HG02571 (cell line): ENCODE data around the gene ELMO1.

Experiments
- ATAC-seq: cut with Tn5 transposase; IDR thresholded peaks from one replicate; pipeline ENCODE4 v1.9.1; 2021; ENCODE audit warnings: mild to moderate bottlenecking, moderate library complexity; ENCODE audit not compliant: unreplicated experiment

Gene ELMO1

GRCh38 chr7:37282093-37282444, 166.6 kb downstream of the ELMO1 start:
- no peak for ATAC-seq

GRCh38 chr7:37281368-37282092, 167.1 kb downstream of the ELMO1 start:
- no peak for ATAC-seq

- no peak for ATAC-seq
Measured at GRCh38 chr7:37277513-37277912, 171.2 kb downstream of the ELMO1 start.

- ATAC-seq, result no peak
Measured at GRCh38 chr7:37275078-37275710, 173.5 kb downstream of the ELMO1 start.

- no peak for ATAC-seq
Measured at GRCh38 chr7:37273891-37274290, 174.8 kb downstream of the ELMO1 start.

GRCh38 chr7:37269711-37270508, 178.8 kb downstream of the ELMO1 start:
- no peak for ATAC-seq

- ATAC-seq, result no peak
Measured at GRCh38 chr7:37267251-37267650, 181.4 kb downstream of the ELMO1 start.

- no peak for ATAC-seq
Measured at GRCh38 chr7:37265876-37266275, 182.8 kb downstream of the ELMO1 start.

- no peak for ATAC-seq
Measured at GRCh38 chr7:37265006-37265405, 183.7 kb downstream of the ELMO1 start.

GRCh38 chr7:37262181-37262580, 186.5 kb downstream of the ELMO1 start:
- ATAC-seq, result no peak

GRCh38 chr7:37259319-37259821, 189.3 kb downstream of the ELMO1 start:
- no peak for ATAC-seq

- no peak for ATAC-seq
Measured at GRCh38 chr7:37256631-37257030, 192.0 kb downstream of the ELMO1 start.

GRCh38 chr7:37255327-37255944, 193.2 kb downstream of the ELMO1 start:
- ATAC-seq, result no peak

- no peak for ATAC-seq
Measured at GRCh38 chr7:37251222-37251621, 197.4 kb downstream of the ELMO1 start.

GRCh38 chr7:37249240-37249639, 199.4 kb downstream of the ELMO1 start:
- no peak for ATAC-seq

- no peak for ATAC-seq
Measured at GRCh38 chr7:37248396-37248861, 200.2 kb downstream of the ELMO1 start.

GRCh38 chr7:37247861-37248260, 200.8 kb downstream of the ELMO1 start:
- ATAC-seq, result no peak

GRCh38 chr7:37245590-37245989, 203.1 kb downstream of the ELMO1 start:
- no peak for ATAC-seq

- ATAC-seq, result no peak
Measured at GRCh38 chr7:37236906-37237305, 211.8 kb downstream of the ELMO1 start.

GRCh38 chr7:37235813-37236212, 212.9 kb downstream of the ELMO1 start:
- no peak for ATAC-seq

- no peak for ATAC-seq
Measured at GRCh38 chr7:37234928-37235327, 213.7 kb downstream of the ELMO1 start.
